Stimulated activated CD4-positive, alpha-beta T cell treated with anti-CD3 and anti-CD28 coated beads, TNF-alpha, amount 100 ng/mL, for 4 hours (primary cell): ENCODE measurements around the gene PACC1.
A peak's percentile ranks its signal among the peaks of the same experiment; 100 is the strongest.

ENCODE experiments used
- DNase-seq, 3 experiments: peaks; one replicate each; pipeline ENCODE4 v3.0.0-alpha.2; 2020; ENCODE audit warnings: low read depth in 3 of 3

PACC1 gene

GRCh38 chr1:212438831-212439237, 24.1 kb upstream of the PACC1 start:
- no peak for DNase-seq

GRCh38 chr1:212437179-212437798, 22.6 kb upstream of the PACC1 start:
- DNase-seq: no peak

- no peak for DNase-seq
Measured at GRCh38 chr1:212434992-212435391, 20.3 kb upstream of the PACC1 start.

GRCh38 chr1:212433577-212434462, 19.1 kb upstream of the PACC1 start:
- no peak for DNase-seq

- peak; percentile 43 to 65 (median 53) for DNase-seq
Measured at GRCh38 chr1:212432661-212433576, 18.2 kb upstream of the PACC1 start, which contains the start of gene NENF. TSS of gene NENF (plus strand) at chr1:212432920. CDS start at chr1:212432944, 24 bp downstream.

- DNase-seq: no peak
Measured at GRCh38 chr1:212432272-212432660, 17.6 kb upstream of the PACC1 start.

- DNase-seq: no peak
Measured at GRCh38 chr1:212431644-212432043, 17.0 kb upstream of the PACC1 start.

- DNase-seq: no peak
Measured at GRCh38 chr1:212430955-212431394, 16.3 kb upstream of the PACC1 start.

GRCh38 chr1:212430416-212430815, 15.7 kb upstream of the PACC1 start:
- no peak for DNase-seq

- DNase-seq: no peak
Measured at GRCh38 chr1:212428496-212428895, 13.8 kb upstream of the PACC1 start.

- DNase-seq: no peak
Measured at GRCh38 chr1:212423879-212424278, 9.2 kb upstream of the PACC1 start.

- no peak for DNase-seq
Measured at GRCh38 chr1:212421165-212421564, 6.5 kb upstream of the PACC1 start.

- DNase-seq: no peak
Measured at GRCh38 chr1:212415107-212415841, 588 bp upstream of the PACC1 start.

GRCh38 chr1:212413902-212414327, 771 bp downstream of the PACC1 start:
- no peak for DNase-seq

- DNase-seq: no peak
Measured at GRCh38 chr1:212412374-212412773, 2.3 kb downstream of the PACC1 start.

GRCh38 chr1:212410231-212410820, 4.4 kb downstream of the PACC1 start:
- DNase-seq: no peak

GRCh38 chr1:212402666-212403321, 11.9 kb downstream of the PACC1 start:
- DNase-seq: no peak

GRCh38 chr1:212401838-212402582, 12.7 kb downstream of the PACC1 start:
- no peak for DNase-seq

GRCh38 chr1:212401042-212401441, 13.6 kb downstream of the PACC1 start:
- DNase-seq: no peak

GRCh38 chr1:212397171-212397570, 17.5 kb downstream of the PACC1 start:
- no peak for DNase-seq
